Omental fat pad (tissue), 4 donors: ENCODE data around the gene ALDH1A1. TPM values are rescaled to one million over a fixed set of nuclear protein-coding genes. Genes with fewer than 3 reads are reported as not detected.

Experiments
- ATAC-seq: fragments of 150-250 bp; one replicate; pipeline ENCODE4 v1.9.1; 2016; ENCODE audit warnings: mild to moderate bottlenecking, moderate library complexity; ENCODE audit not compliant: low FRiP score
- DNase-seq: peaks from one replicate; pipeline ENCODE4 v3.0.0-alpha.2; 2019; ENCODE audit warnings: low spot score
- CTCF ChIP-seq, 3 donors: fragments of 450-650 bp; IDR thresholded peaks; one replicate each; pipeline ENCODE4 v1.5.1; 2016 to 2017; ENCODE audit warnings: antibody characterized with exemption in 3 of 3, mild to moderate bottlenecking in 3 of 3, moderate library complexity in 2 of 3
- total RNA-seq, 4 donors: library from RNA; depleted of rRNA; stranded (reverse); fragments of >200 nt; gene quantifications; one replicate each; pipeline ENCODE4 v1.1.0, GENCODE V29; 2016

ALDH1A1 gene
- total RNA-seq, 4 donors from 2014 or later, result 119 to 151 (median 138) TPM

- DNase-seq, result no peak
- no peak for TF ChIP-seq CTCF (IDR thresholded peaks at IDR 0.05)
- ATAC-seq, result peak; percentile 19
These were observed 7.6 kb upstream of the ALDH1A1 start for GRCh38 chr9:72960446-72960845.

- no peak for ATAC-seq
- no peak for TF ChIP-seq CTCF (IDR thresholded peaks at IDR 0.05)
- DNase-seq, result no peak
These were observed 5.8 kb upstream of the ALDH1A1 start for GRCh38 chr9:72958485-72959281.

GRCh38 chr9:72955571-72955970 lies 2.7 kb upstream of the ALDH1A1 start:
- ATAC-seq (no peak), DNase-seq (no peak)
- no peak for TF ChIP-seq CTCF (IDR thresholded peaks at IDR 0.05)

- DNase-seq (no peak), ATAC-seq (no peak)
- TF ChIP-seq CTCF (IDR thresholded peaks at IDR 0.05), result no peak
These were observed 2.2 kb upstream of the ALDH1A1 start for GRCh38 chr9:72955126-72955455.

- ATAC-seq (no peak), DNase-seq (no peak)
- no peak for TF ChIP-seq CTCF (IDR thresholded peaks at IDR 0.05)
These were observed 1.7 kb upstream of the ALDH1A1 start for GRCh38 chr9:72954431-72955125.

GRCh38 chr9:72952381-72952690 lies 517 bp downstream of the ALDH1A1 start:
- no peak for TF ChIP-seq CTCF (IDR thresholded peaks at IDR 0.05)
- ATAC-seq, result no peak
- no peak for DNase-seq
